Spleen (tissue), 11 donors: ENCODE results near the gene SCUBE2. TPM values are rescaled to one million over a fixed set of nuclear protein-coding genes. Genes with fewer than 3 reads are reported as not detected.
"Not testable (repeated sequence)": the region's sequence is repeated elsewhere in the genome, so short reads cannot be mapped to it uniquely, and the experiment has no call there.

Experiments used
- DNase-seq: peaks from one replicate; pipeline ENCODE4 v3.0.0-alpha.2; 2020
- H3K27ac ChIP-seq, 8 donors: fragments of 200-600 bp; sonication (generic) in 7 of 8; 1 replicate in 4 of 8; 2 replicates in 4 of 8; pipeline versions ENCODE4 v1.5.0 to v1.8.0; 2016 to 2021; ENCODE audit warnings: inconsistent platforms in 4 of 8, mild to moderate bottlenecking in 4 of 8, moderate library complexity in 1 of 8
- H3K27me3 ChIP-seq, 7 donors: fragments of 200-600 bp; sonication (generic) in 6 of 7; replicated peaks in 1 of 7; 1 replicate in 4 of 7; 2 replicates in 3 of 7; pipeline versions ENCODE4 v1.5.0 to v1.8.0; 2016 to 2021; ENCODE audit warnings: inconsistent platforms in 3 of 7, mild to moderate bottlenecking in 1 of 7
- H3K36me3 ChIP-seq, 6 donors: fragments of 200-600 bp; sonication (generic) in 5 of 6; 1 replicate in 4 of 6; 2 replicates in 2 of 6; pipeline versions ENCODE4 v1.5.0 to v1.8.0; 2016 to 2021; ENCODE audit warnings: inconsistent platforms in 2 of 6
- H3K4me1 ChIP-seq, 6 donors: fragments of 200-600 bp; sonication (generic) in 5 of 6; 1 replicate in 3 of 6; 2 replicates in 3 of 6; pipeline versions ENCODE4 v1.5.0 to v1.8.0; 2016 to 2021; ENCODE audit warnings: inconsistent platforms in 3 of 6
- H3K4me3 ChIP-seq, 8 donors: fragments of 200-600 bp; sonication (generic) in 7 of 8; 1 replicate in 4 of 8; 2 replicates in 4 of 8; pipeline versions ENCODE4 v1.5.0 to v1.8.0; 2016 to 2021; ENCODE audit warnings: inconsistent platforms in 4 of 8, mild to moderate bottlenecking in 4 of 8, moderate library complexity in 2 of 8
- H3K9me3 ChIP-seq, 8 donors: fragments of 200-600 bp; sonication (generic) in 7 of 8; 1 replicate in 4 of 8; 2 replicates in 4 of 8; pipeline versions ENCODE4 v1.5.0 to v1.8.0; 2016 to 2021; ENCODE audit warnings: inconsistent platforms in 4 of 8
- POLR2A ChIP-seq, 3 donors: fragments of 450-650 bp; IDR thresholded peaks; one replicate each; pipeline ENCODE4 v1.5.1; 2017; ENCODE audit warnings: antibody characterized with exemption in 3 of 3, mild to moderate bottlenecking in 1 of 3
- POLR2AphosphoS5 ChIP-seq, 3 donors: sonication (generic); formaldehyde crosslinking; IDR thresholded peaks; one replicate each; pipeline ENCODE4 v1.5.1; 2017; ENCODE audit warnings: antibody characterized with exemption in 3 of 3
- WGBS, 5 donors: extraction: QIAGEN DNeasy Blood & Tissue Kit in 3 of 5; methylation state at CpG; one replicate each; pipeline versions ENCODE4 v1.1.5 to v1.1.7; 2013 to 2018; 5-methylcytosine and 5-hydroxymethylcytosine counted together
- intact Hi-C: fragments of 100-400 bp; cut with DNase I; formaldehyde crosslinking; loops from one replicate; pipeline ENCODE4 v1.15.0; 2023; ENCODE audit warnings: low total_unique reads
- polyA plus RNA-seq, 3 donors: library from polyadenylated mRNA; stranded (reverse); fragments of 200-250 nt; gene quantifications; one replicate each; pipeline ENCODE4 v1.2.1, GENCODE V29; 2013
- total RNA-seq, 7 donors: library from RNA; depleted of rRNA in 3 of 7; stranded (reverse); fragments of >200 nt in 3 of 7; fragmentation: NEBNext Ultra II Directional in 4 of 7; extraction: Animal tissue kit (Norgen Biotek cat#: 25700) in 4 of 7; gene quantifications; one replicate each; pipeline versions ENCODE4 v1.1.0 to v1.2.1, GENCODE V29; 2016 to 2021
- TF ChIP-seq, protein P1 (sequence below), 11 experiments: fragments of 200-600 bp in 7 of 11; fragments of 450-650 bp in 4 of 11; sonication (generic) in 4 of 11; IDR thresholded peaks in 8 of 11; conservative IDR thresholded peaks in 3 of 11; 1 replicate in 7 of 11; 2 replicates in 4 of 11; pipeline versions ENCODE4 v1.4.0 to v1.8.0; 2016 to 2021; ENCODE audit warnings: antibody characterized with exemption in 11 of 11, inconsistent platforms in 4 of 11, mild to moderate bottlenecking in 1 of 11
- donor health status: healthy with polysubstance abuse.
- donor health status: DM: no; HTN: no; CAD: no; lungs with moderate emphysema.
- donor health status: DM: no; HTN: no; CAD: no.
- donor health status: Bipolar disorder and iron deficiency.
- donor health status: healthy.
- donor health status: DM: no; HTN: no; CAD: no.
- donor health status: DM: yes; HTN: yes; CAD: no.

SCUBE2 gene
- total and polyA plus RNA-seq, 10 donors = 2.4 to 28.6 (median 5.7) TPM

DNA sequence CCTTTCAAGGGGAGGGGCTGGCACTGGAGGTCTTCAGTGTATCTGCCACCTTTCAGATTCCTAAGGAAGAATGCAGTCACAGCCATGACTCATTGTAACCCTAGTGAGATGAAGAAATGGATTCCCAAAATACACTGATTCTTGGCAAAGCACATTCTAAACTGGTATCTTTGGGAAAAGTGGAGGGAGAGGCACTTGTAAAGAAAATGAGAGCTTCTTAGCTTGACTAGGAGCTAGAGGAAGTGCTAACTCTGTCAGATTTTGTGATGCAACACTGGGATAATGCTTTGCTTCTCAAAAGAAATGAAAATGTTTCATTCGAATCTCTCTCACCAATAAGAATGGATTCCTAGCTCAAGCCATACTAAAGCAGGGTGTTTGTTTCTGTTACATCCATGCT is 101.9 kb downstream of the SCUBE2 start:
- Histone ChIP-seq H3K4me1 (no peaks in the 10 kb centered on the region), H3K27ac (no peak overlapping the region), H3K27me3 (no peaks in the 10 kb centered on the region), H3K4me3 (no peak overlapping the region), H3K9me3 (no peaks in the 10 kb centered on the region), H3K36me3 (no peaks in the 10 kb centered on the region)
- WGBS, 5 donors = 49 to 88% (median 67%) methylated on average over 1 of the region's 1 CpG
- TF ChIP-seq POLR2AphosphoS5 (IDR thresholded peaks at IDR 0.05) (no peak), POLR2A (IDR thresholded peaks at IDR 0.05) (no peak)
- TF ChIP-seq, protein P1, sequence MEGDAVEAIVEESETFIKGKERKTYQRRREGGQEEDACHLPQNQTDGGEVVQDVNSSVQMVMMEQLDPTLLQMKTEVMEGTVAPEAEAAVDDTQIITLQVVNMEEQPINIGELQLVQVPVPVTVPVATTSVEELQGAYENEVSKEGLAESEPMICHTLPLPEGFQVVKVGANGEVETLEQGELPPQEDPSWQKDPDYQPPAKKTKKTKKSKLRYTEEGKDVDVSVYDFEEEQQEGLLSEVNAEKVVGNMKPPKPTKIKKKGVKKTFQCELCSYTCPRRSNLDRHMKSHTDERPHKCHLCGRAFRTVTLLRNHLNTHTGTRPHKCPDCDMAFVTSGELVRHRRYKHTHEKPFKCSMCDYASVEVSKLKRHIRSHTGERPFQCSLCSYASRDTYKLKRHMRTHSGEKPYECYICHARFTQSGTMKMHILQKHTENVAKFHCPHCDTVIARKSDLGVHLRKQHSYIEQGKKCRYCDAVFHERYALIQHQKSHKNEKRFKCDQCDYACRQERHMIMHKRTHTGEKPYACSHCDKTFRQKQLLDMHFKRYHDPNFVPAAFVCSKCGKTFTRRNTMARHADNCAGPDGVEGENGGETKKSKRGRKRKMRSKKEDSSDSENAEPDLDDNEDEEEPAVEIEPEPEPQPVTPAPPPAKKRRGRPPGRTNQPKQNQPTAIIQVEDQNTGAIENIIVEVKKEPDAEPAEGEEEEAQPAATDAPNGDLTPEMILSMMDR (IDR thresholded peaks at IDR 0.05 in 8 of 11, conservative IDR thresholded peaks at IDR 0.05 in 3 of 11) = no peak
- no peak for DNase-seq
- intact Hi-C loops = no loop called here

DNA sequence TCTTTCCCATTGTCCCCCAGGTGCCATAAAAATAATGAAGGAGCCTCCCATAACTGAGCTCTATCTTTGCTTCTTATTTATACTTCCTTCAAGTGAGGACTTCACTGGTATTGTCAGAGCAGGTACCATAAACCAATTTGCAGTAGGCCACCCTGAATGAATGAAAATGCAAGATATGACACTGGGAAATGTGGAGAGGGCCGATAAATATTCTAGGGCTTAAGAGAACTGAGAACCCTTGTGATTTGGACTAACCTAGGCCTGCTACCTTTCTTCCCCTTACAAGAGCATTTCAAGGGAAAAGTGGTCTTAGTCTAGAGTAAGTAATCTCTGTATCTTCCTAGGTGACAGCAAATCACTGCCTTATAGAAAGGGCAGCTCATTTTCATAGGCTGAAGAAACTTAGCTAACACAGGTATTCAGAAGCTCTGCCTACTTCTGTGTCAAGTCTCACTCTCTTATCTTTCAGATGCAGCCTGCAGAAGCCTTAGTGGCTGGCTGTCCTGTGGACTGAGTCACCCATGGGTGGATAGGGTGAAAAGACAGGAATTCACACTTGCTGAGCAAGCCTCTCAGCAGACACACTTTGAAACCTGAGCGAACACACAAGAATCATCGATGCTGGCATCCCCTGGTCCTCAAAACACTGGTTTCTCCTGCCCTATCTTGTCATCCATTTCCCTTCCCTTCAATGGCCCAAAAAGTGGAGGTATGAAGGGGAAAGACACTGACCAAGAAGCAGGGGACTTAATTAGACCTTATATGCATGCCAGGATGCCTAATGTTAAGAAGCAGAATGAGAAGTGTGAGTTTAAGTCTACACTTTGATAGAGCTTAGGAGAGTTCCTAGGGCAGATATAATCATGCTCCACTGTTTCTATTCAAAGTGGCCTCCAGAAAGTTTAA is 102.8 kb downstream of the SCUBE2 start:
- intact Hi-C loops = no loop called here
- H3K4me1 ChIP-seq = no peaks in the 10 kb centered on the region
- no peaks in the 10 kb centered on the region for H3K36me3 ChIP-seq
- 56 to 84% (median 77%) methylated on average over 3 of the region's 3 CpGs for WGBS, 5 donors
- TF ChIP-seq, protein P1 (IDR thresholded peaks at IDR 0.05 in 8 of 11, conservative IDR thresholded peaks at IDR 0.05 in 3 of 11) = no peak
- TF ChIP-seq POLR2A (IDR thresholded peaks at IDR 0.05) = no peak
- TF ChIP-seq POLR2AphosphoS5 (IDR thresholded peaks at IDR 0.05) = no peak
- no peaks in the 10 kb centered on the region for H3K9me3 ChIP-seq
- H3K4me3 ChIP-seq = no peak overlapping the region
- no peaks in the 10 kb centered on the region for H3K27me3 ChIP-seq
- no peak overlapping the region for H3K27ac ChIP-seq
- no peak for DNase-seq

DNA sequence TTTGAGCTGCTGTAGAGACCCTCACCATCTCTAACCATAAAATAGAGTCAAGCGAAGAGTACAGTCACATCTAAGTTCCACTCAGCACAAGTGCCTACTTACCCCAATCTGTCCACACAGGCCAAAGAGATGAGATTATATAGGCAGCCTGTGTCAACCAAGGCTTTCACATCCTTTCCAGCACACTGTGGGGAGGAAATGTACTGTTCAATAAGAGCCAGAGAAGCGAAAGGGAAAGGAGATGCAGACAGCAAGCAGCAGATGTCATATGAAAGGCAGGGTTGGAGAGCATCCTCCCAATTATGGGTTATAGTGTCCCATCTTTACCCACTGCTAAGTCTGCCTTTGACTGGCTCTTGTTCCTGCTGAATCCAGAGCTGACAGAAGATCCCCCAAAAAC is 104.0 kb downstream of the SCUBE2 start:
- no peak for DNase-seq
- Histone ChIP-seq H3K27ac (no peak overlapping the region), H3K27me3 (no peaks in the 10 kb centered on the region), H3K36me3 (no peaks in the 10 kb centered on the region), H3K9me3 (no peaks in the 10 kb centered on the region), H3K4me3 (no peak overlapping the region), H3K4me1 (no peaks in the 10 kb centered on the region)
- TF ChIP-seq, protein P1 (IDR thresholded peaks at IDR 0.05 in 8 of 11, conservative IDR thresholded peaks at IDR 0.05 in 3 of 11) = no peak
- TF ChIP-seq POLR2A (IDR thresholded peaks at IDR 0.05) = no peak
- no peak for TF ChIP-seq POLR2AphosphoS5 (IDR thresholded peaks at IDR 0.05)
- 81 to 92% (median 82%) methylated on average over 2 of the region's 2 CpGs for WGBS, 5 donors
- intact Hi-C loops = no loop called here

DNA sequence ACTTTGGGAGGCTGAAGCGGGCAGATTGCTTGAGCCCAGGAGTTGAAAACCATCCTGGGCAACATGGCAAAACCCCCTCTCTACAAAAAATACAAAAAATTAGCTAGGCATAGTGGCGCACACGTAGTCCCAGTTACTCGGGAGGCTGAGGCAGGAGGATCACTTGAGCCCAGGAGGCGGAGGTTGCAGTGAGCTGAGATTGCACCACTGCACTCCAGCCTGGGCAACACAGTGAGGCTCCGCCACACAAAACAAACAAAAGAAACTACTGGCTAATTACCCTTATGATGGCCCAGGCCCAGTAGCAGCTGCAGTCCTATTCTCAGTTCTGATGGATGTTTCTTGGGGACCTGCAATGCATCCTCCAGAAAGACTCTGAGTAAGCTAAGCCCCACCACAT is 104.6 kb downstream of the SCUBE2 start:
- 82 to 98% (median 96%) methylated on average over 6 of the region's 6 CpGs for WGBS, 5 donors
- H3K27me3 ChIP-seq, DNase-seq, H3K27ac ChIP-seq, H3K4me3 ChIP-seq, H3K9me3 ChIP-seq, intact Hi-C loops, H3K4me1 ChIP-seq, H3K36me3 ChIP-seq: not testable (repeated sequence)
